ENCODE results near the gene GIPC3.

Gene GIPC3

DNA sequence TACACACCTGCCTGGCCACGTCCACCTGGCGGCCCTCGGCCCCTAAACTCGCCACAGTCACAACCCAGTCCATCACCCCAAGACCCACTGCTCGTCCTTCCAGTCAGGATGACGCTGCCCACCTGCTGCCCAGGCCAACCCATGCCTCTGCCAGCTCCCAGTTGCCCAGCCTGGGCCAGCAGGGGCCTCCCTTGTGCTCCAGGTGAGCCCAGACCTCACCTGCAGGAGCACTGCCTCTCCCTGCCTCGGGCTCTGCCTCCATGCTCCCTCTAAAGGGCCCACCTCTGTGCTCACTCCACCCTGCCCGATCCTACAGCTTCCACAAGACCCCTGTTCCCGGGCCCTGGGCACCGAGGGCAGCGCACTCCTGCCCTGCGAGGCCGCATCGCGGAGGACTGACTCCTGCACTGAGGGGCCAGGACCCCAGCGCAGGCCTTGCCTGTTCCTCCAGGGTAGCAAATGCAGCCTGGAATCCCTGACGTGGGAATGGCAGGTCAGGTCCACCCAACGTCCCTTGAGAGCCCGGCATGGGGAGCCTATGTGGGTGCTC is 49.3 kb downstream of the GIPC3 start:
- no peak for DNase-seq (ENCODE audit: insufficient read length, low spot score)
- no peak for FAIRE-seq

- DNase-seq (ENCODE audit: insufficient read length, low spot score) (no peak), FAIRE-seq (no peak)
Measured at GRCh38 chr19:3636506-3636905, 51.2 kb downstream of the GIPC3 start.

DNA sequence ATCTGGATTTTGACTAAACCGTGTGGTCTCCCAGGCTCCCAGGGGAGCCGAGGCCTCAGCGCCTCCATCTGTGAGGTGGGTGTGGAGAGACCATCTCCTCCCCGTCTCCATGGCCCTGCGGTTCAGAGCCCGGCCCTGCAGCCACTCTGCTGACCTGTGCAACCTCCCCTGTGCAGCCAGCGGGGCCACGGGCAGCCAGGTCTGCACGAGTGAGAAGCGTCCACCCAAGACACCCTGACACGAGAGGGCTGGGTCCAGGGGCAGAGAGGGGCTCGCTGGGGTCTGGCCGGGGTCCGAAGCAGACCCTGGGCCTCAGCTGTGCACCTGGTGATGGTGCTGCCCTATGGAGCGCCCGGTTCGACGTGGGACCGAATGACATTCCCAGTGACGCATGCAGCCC is 51.7 kb downstream of the GIPC3 start:
- FAIRE-seq = no peak
- DNase-seq (ENCODE audit: insufficient read length, low spot score) = no peak

GRCh38 chr19:3637621-3638020 is 52.3 kb downstream of the GIPC3 start:
- no peak for DNase-seq (ENCODE audit: insufficient read length, low spot score)
- FAIRE-seq = no peak

DNA sequence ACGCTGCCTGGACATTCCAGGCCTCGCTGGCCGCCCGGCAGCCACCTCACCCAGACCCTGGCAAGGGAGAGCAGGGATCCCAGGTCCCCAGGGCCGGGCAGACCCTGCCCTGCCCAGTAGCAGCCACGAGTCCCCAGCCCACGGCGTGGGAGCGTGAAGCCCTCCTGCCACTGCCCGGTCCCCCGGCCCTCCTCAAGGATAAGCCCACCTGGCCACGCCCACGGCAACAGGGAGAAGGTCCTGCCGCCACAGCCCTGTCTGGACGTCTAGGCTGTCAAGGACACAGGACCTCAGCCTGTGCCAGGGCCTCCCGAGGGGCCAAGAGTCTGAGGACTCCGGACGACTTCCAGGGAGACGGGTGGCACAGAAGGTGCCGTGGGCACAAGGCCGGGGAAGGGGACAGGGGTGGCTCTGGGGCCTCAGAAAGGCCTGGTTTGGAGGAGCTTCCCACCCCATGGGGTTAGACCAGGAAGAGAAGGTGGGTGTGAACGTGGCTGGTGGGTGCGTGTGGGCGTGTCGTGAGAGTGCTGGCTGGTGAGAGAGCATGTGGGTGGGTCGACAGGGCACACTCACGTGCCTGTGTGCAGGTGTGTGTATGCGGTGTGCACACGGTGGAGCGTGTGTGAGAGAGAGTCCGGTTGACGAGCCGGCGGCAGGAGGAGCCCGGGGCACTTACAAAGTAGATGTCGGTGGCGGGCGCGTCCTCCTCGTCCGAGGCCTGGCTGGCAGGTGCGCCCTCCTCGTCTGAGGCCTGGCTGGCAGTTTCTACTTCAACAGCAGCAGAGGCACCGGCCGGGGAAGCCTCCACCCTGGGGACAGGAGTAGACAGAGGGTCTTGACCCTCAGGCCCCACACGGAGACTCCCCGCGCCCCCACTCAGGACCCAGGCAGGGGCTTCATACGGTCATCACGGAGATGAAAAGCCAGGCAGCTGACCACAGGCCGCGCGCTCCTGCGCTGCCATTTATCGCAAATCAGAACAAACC is 53.2 kb downstream of the GIPC3 start:
- DNase-seq (ENCODE audit: insufficient read length, low spot score) = no peak
- FAIRE-seq = no peak

DNA sequence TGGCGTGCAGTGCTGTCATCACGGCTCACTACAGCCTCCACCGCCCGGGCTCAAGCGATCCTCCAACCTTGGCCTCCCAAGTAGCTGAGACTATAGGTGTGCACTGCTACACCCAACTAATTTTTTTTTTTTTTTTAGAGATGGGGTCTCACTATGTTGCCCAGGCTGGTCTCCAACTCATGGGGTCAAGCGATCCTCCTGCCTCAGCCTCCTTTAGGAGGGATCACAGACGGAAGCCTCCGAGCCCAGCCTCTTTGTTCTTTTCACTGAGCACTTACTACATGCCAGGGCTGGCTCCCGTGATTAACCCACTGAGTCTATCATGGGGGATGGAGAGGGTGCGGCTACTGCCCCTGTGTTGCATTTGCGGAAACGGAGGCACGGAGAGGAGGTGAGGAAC is 54.2 kb downstream of the GIPC3 start:
- no peak for FAIRE-seq
- DNase-seq (ENCODE audit: insufficient read length, low spot score) = no peak

DNA sequence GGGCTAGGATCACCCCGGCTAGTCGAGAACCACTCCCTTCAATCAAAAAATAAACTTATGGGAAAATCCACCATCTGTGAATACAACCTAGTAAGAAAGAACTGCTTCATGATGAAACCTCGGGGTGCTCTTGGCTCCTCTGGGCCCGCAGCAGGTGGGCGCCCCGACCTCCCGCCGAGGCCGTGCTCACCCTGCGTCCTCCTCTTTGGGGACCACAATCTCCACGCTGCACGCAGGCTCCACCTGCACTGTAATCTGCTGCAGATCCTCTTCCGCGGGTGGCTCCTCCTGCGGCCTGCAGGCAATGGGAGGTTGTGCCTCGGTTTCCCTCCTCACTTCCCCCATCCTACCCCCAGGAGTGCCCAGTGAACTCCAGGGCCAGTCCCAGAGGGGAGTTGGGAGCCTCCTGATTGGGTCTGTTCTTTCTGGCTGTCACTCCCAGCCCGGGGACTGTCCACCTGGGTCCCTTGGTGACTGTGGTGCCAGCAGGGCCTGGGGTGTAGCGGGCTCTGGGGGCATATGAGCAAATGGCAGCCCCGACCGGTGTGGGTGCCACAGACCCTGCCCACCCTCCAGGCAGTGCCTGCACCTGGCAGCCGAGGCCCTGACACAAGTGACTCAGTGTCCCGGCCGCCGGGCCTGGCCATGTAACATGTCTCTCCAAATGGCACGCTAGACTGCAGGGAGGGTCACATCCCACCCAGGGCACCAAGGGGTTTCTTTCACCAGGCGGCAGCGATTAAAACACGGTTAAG is 56.4 kb downstream of the GIPC3 start:
- FAIRE-seq = no peak
- DNase-seq (ENCODE audit: insufficient read length, low spot score) = no peak

- no peak for FAIRE-seq
- no peak for DNase-seq (ENCODE audit: insufficient read length, low spot score)
Measured at GRCh38 chr19:3642296-3642695, 57.0 kb downstream of the GIPC3 start.

Measured in GM19239 (cell line).